Measurements from ENCODE around the gene POMGNT1. TPM values are rescaled to one million over a fixed set of nuclear protein-coding genes. Genes with fewer than 3 reads are reported as not detected.

The POMGNT1 gene
- total and polyA plus RNA-seq, 2 experiments from 2014 or later: 52.3 to 60.4 TPM

GRCh38 chr1:46190539-46190938 lies 7.7 kb downstream of the POMGNT1 start:
- Histone ChIP-seq H3K4me2 (no peak overlapping the region), H3K9me3 (ENCODE audit: low read depth) (no peaks in the 10 kb centered on the region), H4K20me1 (ENCODE audit: insufficient read depth, poor library complexity, severe bottlenecking) (no peaks in the 10 kb centered on the region), H3K79me2 (no peaks in the 10 kb centered on the region), H3K4me3 (no peak overlapping the region), H3K27me3 (no peaks in the 10 kb centered on the region), H2AFZ (no peak overlapping the region), H3K36me3 (replicated peaks; ENCODE audit: insufficient read depth, low read depth) (no peaks in the 10 kb centered on the region), H3K9me2 (replicated peaks; ENCODE audit: insufficient read depth) (no peaks in the 10 kb centered on the region), H3K4me1 (ENCODE audit: insufficient read depth) (no peaks in the 10 kb centered on the region), H3K27ac (no peak overlapping the region)
- DNase-seq (ENCODE audit: low spot score): no peak
- no peak for TF ChIP-seq EZH2 (IDR thresholded peaks at IDR 0.05; ENCODE audit: borderline replicate concordance)
- TF ChIP-seq EZH2phosphoT487 (IDR thresholded peaks at IDR 0.05; ENCODE audit: low read depth, severe bottlenecking, unreplicated experiment): no peak
- no peak for TF ChIP-seq CTCF (IDR thresholded peaks at IDR 0.05; ENCODE audit: poor library complexity)
- WGBS (ENCODE audit: low lambda C conversion rate, missing lambda C conversion rate): 81% methylated on average over 3 of the region's 3 CpGs

GRCh38 chr1:46188295-46189030 lies 9.8 kb downstream of the POMGNT1 start:
- Histone ChIP-seq H3K9me2 (replicated peaks; ENCODE audit: insufficient read depth) (no peaks in the 10 kb centered on the region), H2AFZ (no peak overlapping the region), H3K27me3 (no peaks in the 10 kb centered on the region), H3K9me3 (ENCODE audit: low read depth) (no peaks in the 10 kb centered on the region), H3K36me3 (replicated peaks; ENCODE audit: insufficient read depth, low read depth) (no peaks in the 10 kb centered on the region), H3K4me1 (ENCODE audit: insufficient read depth) (peaks cover 9% of the 10 kb centered on the region), H4K20me1 (ENCODE audit: insufficient read depth, poor library complexity, severe bottlenecking) (no peaks in the 10 kb centered on the region), H3K27ac (peak overlapping the region; percentile 41), H3K4me3 (no peak overlapping the region), H3K4me2 (no peak overlapping the region), H3K79me2 (no peaks in the 10 kb centered on the region)
- TF ChIP-seq EZH2 (IDR thresholded peaks at IDR 0.05; ENCODE audit: borderline replicate concordance) (no peak), CTCF (IDR thresholded peaks at IDR 0.05; ENCODE audit: poor library complexity) (no peak)
- no peak for DNase-seq (ENCODE audit: low spot score)
- 76% methylated on average over 6 of the region's 6 CpGs for WGBS (ENCODE audit: low lambda C conversion rate, missing lambda C conversion rate)

DNA sequence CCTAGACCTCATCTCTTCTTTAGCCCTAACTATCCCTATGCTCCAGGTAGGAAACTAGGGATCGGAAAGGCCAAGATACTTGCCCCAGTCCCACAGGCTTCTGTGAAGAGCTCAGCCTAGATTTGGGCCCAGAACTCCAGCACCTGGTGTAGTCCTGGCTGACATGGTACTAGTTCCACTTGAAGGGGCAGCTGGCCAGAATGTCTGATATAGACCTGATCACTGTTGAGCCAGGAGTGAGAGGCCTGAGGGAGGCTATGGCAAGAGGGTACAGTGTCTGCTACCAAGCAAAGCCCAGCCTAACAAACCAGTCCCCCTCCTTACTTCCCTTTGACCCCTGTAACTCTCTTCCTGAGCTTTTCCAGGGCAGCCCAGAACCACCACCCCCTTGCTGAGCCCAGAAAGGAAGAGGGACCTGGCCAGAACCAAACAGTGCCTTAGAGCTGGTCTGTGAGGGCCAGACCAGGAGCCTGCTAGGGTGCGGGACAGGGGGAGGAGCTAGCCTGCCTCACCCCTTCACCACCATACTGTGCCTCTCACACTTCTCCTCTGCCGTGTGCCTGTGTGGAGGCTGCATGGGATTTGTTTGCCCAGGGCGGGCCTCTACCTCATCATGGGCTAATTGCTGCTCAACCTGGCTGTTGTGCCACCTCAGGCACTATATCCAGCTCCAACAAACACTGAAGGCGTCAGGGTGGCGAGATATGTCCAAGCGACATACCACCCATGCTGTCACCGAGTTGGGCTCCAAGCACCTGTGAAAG lies 10.9 kb downstream of the POMGNT1 start:
- DNase-seq (ENCODE audit: low spot score): peak; percentile 47
- H3K27me3 ChIP-seq: no peaks in the 10 kb centered on the region
- H3K4me3 ChIP-seq: no peak overlapping the region
- no peaks in the 10 kb centered on the region for H3K36me3 ChIP-seq (replicated peaks; ENCODE audit: insufficient read depth, low read depth)
- H3K9me2 ChIP-seq (replicated peaks; ENCODE audit: insufficient read depth): no peaks in the 10 kb centered on the region
- H2AFZ ChIP-seq: no peak overlapping the region
- H3K4me2 ChIP-seq: no peak overlapping the region
- peaks cover 20% of the 10 kb centered on the region for H3K4me1 ChIP-seq (ENCODE audit: insufficient read depth)
- no peaks in the 10 kb centered on the region for H3K9me3 ChIP-seq (ENCODE audit: low read depth)
- H3K79me2 ChIP-seq: no peaks in the 10 kb centered on the region
- 84% methylated on average over 8 of the region's 8 CpGs for WGBS (ENCODE audit: low lambda C conversion rate, missing lambda C conversion rate)
- peak overlapping the region; percentile 41 for H3K27ac ChIP-seq
- H4K20me1 ChIP-seq (ENCODE audit: insufficient read depth, poor library complexity, severe bottlenecking): no peaks in the 10 kb centered on the region
- TF ChIP-seq EZH2 (IDR thresholded peaks at IDR 0.05; ENCODE audit: borderline replicate concordance) (no peak), EZH2phosphoT487 (IDR thresholded peaks at IDR 0.05; ENCODE audit: low read depth, severe bottlenecking, unreplicated experiment) (no peak), CTCF (IDR thresholded peaks at IDR 0.05; ENCODE audit: poor library complexity) (no peak)
